ENCODE data around the gene SLC35E1.

Gene SLC35E1

GRCh38 chr19:16599655-16600346 lies 27.6 kb upstream of the SLC35E1 start:
- DNase-seq (ENCODE audit: low read depth, low spot score): no peak

GRCh38 chr19:16598848-16599247 lies 26.6 kb upstream of the SLC35E1 start:
- no peak for DNase-seq (ENCODE audit: low read depth, low spot score)
- no peak overlapping the region for H3K27ac ChIP-seq

More at GRCh38 chr19:16599655-16600346, 27.6 kb upstream of the SLC35E1 start:
- H3K27ac ChIP-seq: no peak overlapping the region

GRCh38 chr19:16596399-16596798 lies 24.2 kb upstream of the SLC35E1 start:
- no peak for DNase-seq (ENCODE audit: low read depth, low spot score)
- H3K27ac ChIP-seq: no peak overlapping the region

GRCh38 chr19:16595097-16595496 lies 22.9 kb upstream of the SLC35E1 start:
- DNase-seq (ENCODE audit: low read depth, low spot score): no peak
- H3K27ac ChIP-seq: no peak overlapping the region

GRCh38 chr19:16594681-16595091 lies 22.5 kb upstream of the SLC35E1 start:
- H3K27ac ChIP-seq: no peak overlapping the region

GRCh38 chr19:16594131-16594586 lies 21.9 kb upstream of the SLC35E1 start:
- DNase-seq (ENCODE audit: low read depth, low spot score): no peak
- no peak overlapping the region for H3K27ac ChIP-seq

More at GRCh38 chr19:16594681-16595091, 22.5 kb upstream of the SLC35E1 start:
- DNase-seq (ENCODE audit: low read depth, low spot score): no peak

GRCh38 chr19:16593181-16593580 lies 21.0 kb upstream of the SLC35E1 start:
- H3K27ac ChIP-seq: no peak overlapping the region
- no peak for DNase-seq (ENCODE audit: low read depth, low spot score)

GRCh38 chr19:16591803-16592556 lies 19.8 kb upstream of the SLC35E1 start:
- DNase-seq (ENCODE audit: low read depth, low spot score): no peak
- H3K27ac ChIP-seq: no peak overlapping the region

- no peak overlapping the region for H3K27ac ChIP-seq
- no peak for DNase-seq (ENCODE audit: low read depth, low spot score)
These were observed 18.9 kb upstream of the SLC35E1 start for GRCh38 chr19:16590876-16591802.

GRCh38 chr19:16589917-16590316 lies 17.7 kb upstream of the SLC35E1 start:
- no peak for DNase-seq (ENCODE audit: low read depth, low spot score)
- no peak overlapping the region for H3K27ac ChIP-seq

- DNase-seq (ENCODE audit: low read depth, low spot score): no peak
- no peak overlapping the region for H3K27ac ChIP-seq
These were observed 16.8 kb upstream of the SLC35E1 start for GRCh38 chr19:16588824-16589577.

- H3K27ac ChIP-seq: peak overlapping the region; percentile 45
- DNase-seq (ENCODE audit: low read depth, low spot score): no peak
These were observed 15.9 kb upstream of the SLC35E1 start for GRCh38 chr19:16587833-16588823.

- H3K27ac ChIP-seq: peak overlapping the region; percentile 45
- no peak for DNase-seq (ENCODE audit: low read depth, low spot score)
These were observed 15.0 kb upstream of the SLC35E1 start for GRCh38 chr19:16586991-16587832.

- H3K27ac ChIP-seq: no peak overlapping the region
- DNase-seq (ENCODE audit: low read depth, low spot score): no peak
These were observed 14.3 kb upstream of the SLC35E1 start for GRCh38 chr19:16586477-16586871.

GRCh38 chr19:16585808-16586476 lies 13.7 kb upstream of the SLC35E1 start:
- no peak for DNase-seq (ENCODE audit: low read depth, low spot score)

GRCh38 chr19:16585094-16585801 lies 13.0 kb upstream of the SLC35E1 start:
- peak overlapping the region; percentile 50 for H3K27ac ChIP-seq

More at GRCh38 chr19:16585808-16586476, 13.7 kb upstream of the SLC35E1 start:
- no peak overlapping the region for H3K27ac ChIP-seq

More at GRCh38 chr19:16585094-16585801, 13.0 kb upstream of the SLC35E1 start:
- DNase-seq (ENCODE audit: low read depth, low spot score): no peak
